T-cell (primary cell): ENCODE data around the gene ACYP2. TPM values are rescaled to one million over a fixed set of nuclear protein-coding genes. Genes with fewer than 3 reads are reported as not detected.
"Not testable (repeated sequence)": the region's sequence is repeated elsewhere in the genome, so short reads cannot be mapped to it uniquely, and the experiment has no call there.

Experiments
- ATAC-seq, 4 experiments: fragments of 200-7000 bp in 3 of 4; fragments of 150-1000 bp in 1 of 4; cut with Tn5 transposase; replicated peaks in 1 of 4; 1 replicate in 3 of 4; 2 replicates in 1 of 4; pipeline ENCODE4 v1.10.0; 2021; ENCODE audit warnings: moderate library complexity in 3 of 4, mild to moderate bottlenecking in 2 of 4, moderate number of reproducible peaks in 1 of 4
- CTCF ChIA-PET, 2 donors: fragments of 300-600 bp; sonication (Branson Sonifier 250); formaldehyde crosslinking; loops; one replicate each; lab custom pipeline; 2022; ENCODE audit warnings: antibody characterized with exemption in 2 of 2; lab: Charles Lee
- POLR2A ChIA-PET, 2 donors: fragments of 300-600 bp; sonication (Branson Sonifier 250); formaldehyde crosslinking; loops; one replicate each; lab custom pipeline; 2022; ENCODE audit warnings: antibody characterized with exemption in 2 of 2; lab: Charles Lee
- DNase-seq, 35 experiments: peaks; one replicate each; pipeline versions ENCODE4 v3.0.0 to v3.0.0-alpha.2; 2013 to 2023
- H3K27ac ChIP-seq: one replicate; pipeline ENCODE4 v1.5.1; 2013; ENCODE audit warnings: low read length
- H3K27me3 ChIP-seq, 2 experiments: replicated peaks in 1 of 2; 1 replicate in 1 of 2; 2 replicates in 1 of 2; pipeline versions ENCODE4 v1.6.1 to v1.7.0; 2013; ENCODE audit warnings: low read length in 1 of 2, mixed read lengths in 1 of 2; ENCODE audit not compliant: control insufficient read depth in 2 of 2, insufficient read depth in 2 of 2; ENCODE audit errors: extremely low read depth in 1 of 2
- H3K36me3 ChIP-seq, 2 donors: 1 replicate in 1 of 2; 2 replicates in 1 of 2; pipeline versions ENCODE4 v1.6.1 to v1.7.0; 2013; ENCODE audit warnings: low read length in 1 of 2; ENCODE audit not compliant: control insufficient read depth in 2 of 2, insufficient read depth in 1 of 2; ENCODE audit errors: extremely low read depth in 1 of 2
- H3K4me1 ChIP-seq, 2 experiments: 1 replicate in 1 of 2; 2 replicates in 1 of 2; pipeline versions ENCODE4 v1.6.1 to v1.7.0; 2013; ENCODE audit warnings: low read length in 2 of 2, mixed read lengths in 1 of 2; ENCODE audit not compliant: insufficient read depth in 2 of 2, control insufficient read depth in 1 of 2; ENCODE audit errors: extremely low read depth in 1 of 2
- H3K4me3 ChIP-seq, 2 donors: 1 replicate in 1 of 2; 2 replicates in 1 of 2; pipeline versions ENCODE4 v1.5.1 to v1.7.0; 2013; ENCODE audit warnings: mild to moderate bottlenecking in 2 of 2, low read length in 1 of 2, moderate library complexity in 1 of 2; ENCODE audit not compliant: control insufficient read depth in 1 of 2; ENCODE audit errors: extremely low read depth in 1 of 2
- H3K9me3 ChIP-seq: 2 replicates; pipeline ENCODE4 v1.7.0; 2013
- H3K27ac Mint-ChIP-seq, 2 donors: one replicate each; pipeline ENCODE4 v1.8.0; 2020 to 2021; ENCODE audit warnings: mild to moderate bottlenecking in 2 of 2, mixed read lengths in 2 of 2
- H3K27me3 Mint-ChIP-seq, 2 donors: one replicate each; pipeline ENCODE4 v1.8.0; 2021 to 2022; ENCODE audit warnings: mixed read lengths in 2 of 2
- H3K36me3 Mint-ChIP-seq: one replicate; pipeline ENCODE4 v1.8.0; 2021; ENCODE audit warnings: mixed read lengths
- H3K4me1 Mint-ChIP-seq, 3 donors: one replicate each; pipeline ENCODE4 v1.8.0; 2020 to 2022; ENCODE audit warnings: mixed read lengths in 3 of 3, mild to moderate bottlenecking in 1 of 3
- H3K4me3 Mint-ChIP-seq, 3 donors: one replicate each; pipeline ENCODE4 v1.8.0; 2020 to 2022; ENCODE audit warnings: mild to moderate bottlenecking in 3 of 3, mixed read lengths in 3 of 3, moderate library complexity in 3 of 3
- H3K9me3 Mint-ChIP-seq, 3 donors: one replicate each; pipeline ENCODE4 v1.8.0; 2020 to 2022; ENCODE audit warnings: mixed read lengths in 3 of 3
- WGBS: methylation state at CpG from one replicate; pipeline ENCODE4 v1.1.5; 2013; ENCODE audit warnings: missing lambda C conversion rate; ENCODE audit not compliant: insufficient coverage; 5-methylcytosine and 5-hydroxymethylcytosine counted together
- total RNA-seq, 35 experiments: library from RNA in 6 of 35; stranded (reverse) in 6 of 35; fragments of 120-200 nt in 1 of 35; gene quantifications; one replicate each; pipeline versions ENCODE4 v1.2.1 to v1.2.4 and lab custom pipeline; 2013 to 2026

Gene ACYP2
- total RNA-seq, 5 donors from 2014 or later (not counting 1 experiment from before 2014, with no cell fraction given): 13.8 to 18.8 (median 15.3) TPM

GRCh38 chr2:54122939-54123338 is 7.5 kb downstream of the ACYP2 start:
- no peaks in the 10 kb centered on the region for H3K4me1 Mint-ChIP-seq
- no peaks in the 10 kb centered on the region for H3K27me3 ChIP-seq
- H3K9me3 Mint-ChIP-seq: no peaks in the 10 kb centered on the region
- H3K4me3 ChIP-seq: no peak overlapping the region
- H3K4me1 ChIP-seq: no peaks in the 10 kb centered on the region
- H3K27me3 Mint-ChIP-seq: no peaks in the 10 kb centered on the region
- ATAC-seq (no peak), DNase-seq (no peak)
- H3K27ac Mint-ChIP-seq: no peak overlapping the region
- 100% methylated on average over 1 of the region's 4 CpGs for WGBS
- no peaks in the 10 kb centered on the region for H3K9me3 ChIP-seq
- peaks cover 33% of the 10 kb centered on the region for H3K36me3 Mint-ChIP-seq
- peaks cover 0 to 5% of the 10 kb centered on the region in 2 donors for H3K36me3 ChIP-seq
- ChIA-PET CTCF (no interaction called here), POLR2A (no interaction called here)
- H3K4me3 Mint-ChIP-seq: no peak overlapping the region
- no peak overlapping the region for H3K27ac ChIP-seq

GRCh38 chr2:54127174-54127573 is 11.8 kb downstream of the ACYP2 start:
- H3K4me3 Mint-ChIP-seq, H3K9me3 ChIP-seq, H3K4me1 ChIP-seq, H3K27ac ChIP-seq, DNase-seq, H3K27ac Mint-ChIP-seq, H3K4me3 ChIP-seq, H3K36me3 Mint-ChIP-seq, ATAC-seq, H3K9me3 Mint-ChIP-seq, H3K36me3 ChIP-seq, H3K27me3 Mint-ChIP-seq, H3K27me3 ChIP-seq, H3K4me1 Mint-ChIP-seq: not testable (repeated sequence)
- ChIA-PET CTCF (interaction anchor here (0.6 to 0.7 kb wide), 2 partner anchors 14 to 127 kb away, joined by 4 read pairs; no protein-coding TSS in a partner anchor), POLR2A (interaction anchor here in 1 of 2 donors (0.7 kb wide), 1 partner anchor 260 kb away, joined by 7 read pairs; no protein-coding TSS in a partner anchor)
- WGBS: 100% methylated on average over 1 of the region's 2 CpGs

- H3K9me3 Mint-ChIP-seq: no peaks in the 10 kb centered on the region
- no peak overlapping the region for H3K4me3 Mint-ChIP-seq
- H3K27ac Mint-ChIP-seq: no peak overlapping the region
- H3K4me3 ChIP-seq: no peak overlapping the region
- ChIA-PET POLR2A (interaction anchor here in 1 of 2 donors (0.6 kb wide), 1 partner anchor 13 kb away, joined by 3 read pairs; no protein-coding TSS in a partner anchor), CTCF (no interaction called here)
- no peaks in the 10 kb centered on the region for H3K27me3 ChIP-seq
- WGBS: 90% methylated on average over 2 of the region's 4 CpGs
- no peaks in the 10 kb centered on the region for H3K4me1 ChIP-seq
- no peaks in the 10 kb centered on the region for H3K27me3 Mint-ChIP-seq
- DNase-seq (no peak), ATAC-seq (no peak)
- H3K27ac ChIP-seq: no peak overlapping the region
- H3K9me3 ChIP-seq: no peaks in the 10 kb centered on the region
- H3K36me3 ChIP-seq: no peaks in the 10 kb centered on the region
- H3K36me3 Mint-ChIP-seq: peaks cover 20% of the 10 kb centered on the region
- H3K4me1 Mint-ChIP-seq: no peaks in the 10 kb centered on the region
Observed at GRCh38 chr2:54133056-54133455, 17.6 kb downstream of the ACYP2 start.

- H3K27me3 Mint-ChIP-seq: no peaks in the 10 kb centered on the region
- no peak overlapping the region for H3K27ac Mint-ChIP-seq
- H3K36me3 ChIP-seq: no peaks in the 10 kb centered on the region
- peaks cover 36% of the 10 kb centered on the region for H3K36me3 Mint-ChIP-seq
- H3K4me1 ChIP-seq: no peaks in the 10 kb centered on the region
- H3K27ac ChIP-seq: no peak overlapping the region
- ChIA-PET CTCF (interaction anchor here in 1 of 2 donors (0.5 to 0.7 kb wide), 2 partner anchors 33 to 704 kb away, joined by 3 read pairs; no protein-coding TSS in a partner anchor), POLR2A (no interaction called here)
- H3K9me3 ChIP-seq: no peaks in the 10 kb centered on the region
- no peak for ATAC-seq
- no peaks in the 10 kb centered on the region for H3K27me3 ChIP-seq
- no peaks in the 10 kb centered on the region for H3K4me1 Mint-ChIP-seq
- no peaks in the 10 kb centered on the region for H3K9me3 Mint-ChIP-seq
- no peak overlapping the region for H3K4me3 ChIP-seq
- no peak overlapping the region for H3K4me3 Mint-ChIP-seq
- DNase-seq: no peak
- WGBS: no CpG with 5 or more reads among the region's 4 CpGs
Observed at GRCh38 chr2:54139210-54139609, 23.8 kb downstream of the ACYP2 start.

- Mint-ChIP-seq H3K27me3 (no peaks in the 10 kb centered on the region), H3K4me1 (no peaks in the 10 kb centered on the region), H3K4me3 (no peak overlapping the region), H3K9me3 (no peaks in the 10 kb centered on the region), H3K27ac (no peak overlapping the region), H3K36me3 (peaks cover 42% of the 10 kb centered on the region)
- no CpG with 5 or more reads among the region's 2 CpGs for WGBS
- H3K27me3 ChIP-seq: no peaks in the 10 kb centered on the region
- no peaks in the 10 kb centered on the region for H3K9me3 ChIP-seq
- ChIA-PET POLR2A (no interaction called here), CTCF (no interaction called here)
- H3K4me1 ChIP-seq: no peaks in the 10 kb centered on the region
- no peak overlapping the region for H3K27ac ChIP-seq
- no peak overlapping the region for H3K4me3 ChIP-seq
- DNase-seq: no peak
- ATAC-seq: no peak
- no peaks in the 10 kb centered on the region for H3K36me3 ChIP-seq
Observed at GRCh38 chr2:54143780-54144179, 28.4 kb downstream of the ACYP2 start.

- WGBS: no CpG with 5 or more reads among the region's 2 CpGs
- Mint-ChIP-seq H3K4me3 (no peak overlapping the region), H3K27ac (no peak overlapping the region), H3K9me3 (peaks cover 0 to 4% (median 0%) of the 10 kb centered on the region in 3 donors), H3K27me3 (no peaks in the 10 kb centered on the region), H3K4me1 (no peaks in the 10 kb centered on the region), H3K36me3 (peaks cover 30% of the 10 kb centered on the region)
- Histone ChIP-seq H3K9me3 (no peaks in the 10 kb centered on the region), H3K27me3 (no peaks in the 10 kb centered on the region), H3K4me3 (no peak overlapping the region), H3K4me1 (no peaks in the 10 kb centered on the region), H3K36me3 (no peaks in the 10 kb centered on the region), H3K27ac (no peak overlapping the region)
- ChIA-PET POLR2A (no interaction called here), CTCF (no interaction called here)
- no peak for ATAC-seq
- DNase-seq: no peak
Observed at GRCh38 chr2:54148391-54148790, 33.0 kb downstream of the ACYP2 start.
